Measurements from ENCODE around the gene GRPEL1.
"Not testable (repeated sequence)": the region's sequence is repeated elsewhere in the genome, so short reads cannot be mapped to it uniquely, and the experiment has no call there.

- TF ChIP-seq CTCF (IDR thresholded peaks at IDR 0.05; ENCODE audit: low read depth, low read length); EZH2phosphoT487 (IDR thresholded peaks at IDR 0.05; ENCODE audit: low read depth): not testable (repeated sequence)
Observed at GRCh38 chr4:7102516-7102909, 34.6 kb upstream of the GRPEL1 start.
